GM18499 (cell line): ENCODE data around the gene SKA3.
"Not testable (repeated sequence)": the region's sequence is repeated elsewhere in the genome, so short reads cannot be mapped to it uniquely, and the experiment has no call there.

Experiments used
- ATAC-seq: cut with Tn5 transposase; IDR thresholded peaks from one replicate; pipeline ENCODE4 v1.9.1; 2021; ENCODE audit warnings: moderate number of reproducible peaks; ENCODE audit not compliant: insufficient read depth, unreplicated experiment

Gene SKA3

GRCh38 chr13:21176215-21176981 is at the start of gene SKA3, which contains the start of gene MRPL57:
Gene SKA3, minus strand, starts transcription at chr13:21176552. Its CDS starts 75 bp downstream, at chr13:21176477.
Gene MRPL57, plus strand, starts transcription at chr13:21176658. Its CDS starts 259 bp downstream, at chr13:21176917.
- peak; percentile 68 for ATAC-seq

- ATAC-seq = no peak
Observed at GRCh38 chr13:21225082-21225481, 48.7 kb upstream of the SKA3 start.

GRCh38 chr13:21221268-21221667 is 44.9 kb upstream of the SKA3 start:
- ATAC-seq = no peak

GRCh38 chr13:21219716-21220115 is 43.4 kb upstream of the SKA3 start:
- not testable (repeated sequence) for ATAC-seq

- no peak for ATAC-seq
Observed at GRCh38 chr13:21219036-21219381, 42.7 kb upstream of the SKA3 start.

- ATAC-seq = peak; percentile 95
Observed at GRCh38 chr13:21218351-21219035, 42.1 kb upstream of the SKA3 start.

- no peak for ATAC-seq
Observed at GRCh38 chr13:21216332-21216731, 40.0 kb upstream of the SKA3 start.

- not testable (repeated sequence) for ATAC-seq
Observed at GRCh38 chr13:21215419-21215818, 39.1 kb upstream of the SKA3 start.

- no peak for ATAC-seq
Observed at GRCh38 chr13:21212138-21212775, 35.9 kb upstream of the SKA3 start.

GRCh38 chr13:21208652-21209154 is 32.4 kb upstream of the SKA3 start:
- no peak for ATAC-seq

GRCh38 chr13:21202767-21203531 is 26.6 kb upstream of the SKA3 start:
- ATAC-seq = no peak

GRCh38 chr13:21201456-21202190 is 25.3 kb upstream of the SKA3 start:
- not testable (repeated sequence) for ATAC-seq

GRCh38 chr13:21198391-21198790 is 22.0 kb upstream of the SKA3 start:
- not testable (repeated sequence) for ATAC-seq

- not testable (repeated sequence) for ATAC-seq
Observed at GRCh38 chr13:21197606-21198225, 21.4 kb upstream of the SKA3 start.

- not testable (repeated sequence) for ATAC-seq
Observed at GRCh38 chr13:21194756-21195155, 18.4 kb upstream of the SKA3 start.

- ATAC-seq = not testable (repeated sequence)
Observed at GRCh38 chr13:21186410-21186809, 10.1 kb upstream of the SKA3 start.

- no peak for ATAC-seq
Observed at GRCh38 chr13:21181671-21182070, 5.3 kb upstream of the SKA3 start.

GRCh38 chr13:21176982-21177284 is 581 bp upstream of the SKA3 start:
- ATAC-seq = peak; percentile 1

- no peak for ATAC-seq
Observed at GRCh38 chr13:21175656-21176214, 617 bp downstream of the SKA3 start.
